Glomerular visceral epithelial cell (primary cell): ENCODE results near the gene PDE8A.
"Not testable (repeated sequence)": the region's sequence is repeated elsewhere in the genome, so short reads cannot be mapped to it uniquely, and the experiment has no call there.

Experiments
- DNase-seq: peaks from one replicate; pipeline ENCODE4 v3.0.0-alpha.2; 2016; ENCODE audit errors: extremely low spot score

Gene PDE8A

GRCh38 chr15:85011160-85011571, 29.5 kb downstream of the PDE8A start:
- DNase-seq, result no peak

GRCh38 chr15:85011724-85012123, 30.1 kb downstream of the PDE8A start:
- not testable (repeated sequence) for DNase-seq

GRCh38 chr15:85013785-85014184, 32.1 kb downstream of the PDE8A start:
- no peak for DNase-seq

GRCh38 chr15:85014932-85015331, 33.3 kb downstream of the PDE8A start:
- DNase-seq, result no peak

- DNase-seq, result no peak
Observed at GRCh38 chr15:85016275-85016674, 34.6 kb downstream of the PDE8A start.

- DNase-seq, result no peak
Observed at GRCh38 chr15:85019815-85020590, 38.3 kb downstream of the PDE8A start.

DNA sequence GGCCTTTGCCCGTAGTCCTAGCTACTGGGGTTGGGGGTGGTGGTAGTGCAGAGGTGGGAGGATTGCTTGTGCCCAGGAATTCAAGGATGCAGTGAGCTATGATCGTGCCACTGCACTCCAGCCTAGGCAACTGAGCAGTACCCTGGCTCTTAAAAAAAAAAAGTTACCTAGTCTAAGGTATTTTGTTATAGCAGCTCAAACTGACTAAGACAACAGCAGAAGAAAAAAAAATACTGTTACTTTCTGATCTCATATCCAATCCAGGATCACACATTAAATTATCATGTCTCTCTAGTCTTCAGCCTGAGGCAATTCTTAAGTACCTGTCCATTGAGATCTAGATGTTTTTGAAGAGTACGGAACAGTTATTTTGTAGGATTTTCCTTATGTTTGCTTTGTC, 39.8 kb downstream of the PDE8A start:
- DNase-seq, result no peak

GRCh38 chr15:85022860-85023403, 41.3 kb downstream of the PDE8A start:
- DNase-seq, result no peak

DNA sequence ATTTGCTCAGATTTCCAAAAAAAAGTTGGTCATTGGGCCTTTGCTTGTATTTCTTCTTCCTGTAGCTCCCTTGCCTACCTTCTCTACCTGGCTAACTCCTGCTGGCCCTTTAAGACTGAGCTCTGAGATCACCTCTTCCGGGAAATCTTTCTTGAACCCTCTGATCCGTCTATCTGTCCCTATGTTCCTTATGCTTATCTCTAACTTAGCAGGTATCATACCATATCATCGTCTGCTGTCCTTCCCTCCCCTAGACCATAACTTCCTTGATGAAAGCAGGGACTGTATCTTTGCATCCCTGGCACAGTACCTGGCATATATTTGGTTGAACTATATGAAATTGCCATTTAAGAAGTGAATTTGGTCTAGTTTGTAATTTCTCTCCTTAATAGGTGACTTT, 42.3 kb downstream of the PDE8A start:
- DNase-seq, result no peak

DNA sequence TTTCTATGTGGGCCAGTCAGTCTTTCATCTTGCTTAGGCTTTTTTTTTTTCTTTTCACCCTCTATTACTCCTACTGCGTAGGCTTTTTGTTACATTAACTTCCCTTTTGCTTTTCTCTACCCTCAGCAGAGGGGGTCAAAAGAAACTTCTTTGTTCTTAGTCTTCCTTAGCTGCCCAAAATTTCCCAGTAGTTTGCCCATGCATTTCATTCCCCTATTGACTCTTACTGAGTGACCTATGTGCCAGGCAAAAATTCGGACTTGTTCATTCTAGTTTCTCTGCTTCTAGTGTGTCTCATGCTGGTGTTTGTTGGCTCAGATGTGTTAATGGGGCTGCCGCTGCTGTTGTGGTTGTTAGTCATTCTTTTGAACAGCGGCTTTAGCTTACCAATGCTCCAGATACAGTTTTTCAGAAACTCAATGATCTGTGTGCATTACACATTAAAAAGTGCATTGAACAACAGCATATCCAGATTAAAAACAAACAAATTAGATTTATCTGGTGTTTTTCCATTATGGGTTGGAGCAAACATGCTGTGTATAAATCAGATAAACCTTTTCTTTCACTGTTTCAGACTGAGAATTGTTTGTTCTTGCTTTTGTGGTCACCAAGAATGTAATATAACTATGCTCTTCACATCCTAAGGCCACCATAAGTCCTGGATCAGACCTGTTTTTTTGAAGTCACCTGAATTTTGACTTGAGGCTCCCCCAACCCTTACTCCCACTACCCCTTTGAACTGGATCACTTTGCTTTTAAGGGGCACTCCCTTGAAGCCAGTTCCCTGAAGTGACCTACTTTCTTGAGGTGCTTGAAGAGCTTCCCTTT, 43.1 kb downstream of the PDE8A start:
- DNase-seq, result peak; percentile 72

- no peak for DNase-seq
Observed at GRCh38 chr15:85025516-85026251, 44.0 kb downstream of the PDE8A start.

- DNase-seq, result no peak
Observed at GRCh38 chr15:85026304-85027032, 44.8 kb downstream of the PDE8A start.

GRCh38 chr15:85027033-85027380, 45.4 kb downstream of the PDE8A start:
- DNase-seq, result no peak

- no peak for DNase-seq
Observed at GRCh38 chr15:85027421-85027820, 45.8 kb downstream of the PDE8A start.

GRCh38 chr15:85028416-85028815, 46.8 kb downstream of the PDE8A start:
- DNase-seq, result no peak

- DNase-seq, result no peak
Observed at GRCh38 chr15:85029221-85029620, 47.6 kb downstream of the PDE8A start.

GRCh38 chr15:85030301-85030929, 48.8 kb downstream of the PDE8A start:
- DNase-seq, result peak; percentile 69

DNA sequence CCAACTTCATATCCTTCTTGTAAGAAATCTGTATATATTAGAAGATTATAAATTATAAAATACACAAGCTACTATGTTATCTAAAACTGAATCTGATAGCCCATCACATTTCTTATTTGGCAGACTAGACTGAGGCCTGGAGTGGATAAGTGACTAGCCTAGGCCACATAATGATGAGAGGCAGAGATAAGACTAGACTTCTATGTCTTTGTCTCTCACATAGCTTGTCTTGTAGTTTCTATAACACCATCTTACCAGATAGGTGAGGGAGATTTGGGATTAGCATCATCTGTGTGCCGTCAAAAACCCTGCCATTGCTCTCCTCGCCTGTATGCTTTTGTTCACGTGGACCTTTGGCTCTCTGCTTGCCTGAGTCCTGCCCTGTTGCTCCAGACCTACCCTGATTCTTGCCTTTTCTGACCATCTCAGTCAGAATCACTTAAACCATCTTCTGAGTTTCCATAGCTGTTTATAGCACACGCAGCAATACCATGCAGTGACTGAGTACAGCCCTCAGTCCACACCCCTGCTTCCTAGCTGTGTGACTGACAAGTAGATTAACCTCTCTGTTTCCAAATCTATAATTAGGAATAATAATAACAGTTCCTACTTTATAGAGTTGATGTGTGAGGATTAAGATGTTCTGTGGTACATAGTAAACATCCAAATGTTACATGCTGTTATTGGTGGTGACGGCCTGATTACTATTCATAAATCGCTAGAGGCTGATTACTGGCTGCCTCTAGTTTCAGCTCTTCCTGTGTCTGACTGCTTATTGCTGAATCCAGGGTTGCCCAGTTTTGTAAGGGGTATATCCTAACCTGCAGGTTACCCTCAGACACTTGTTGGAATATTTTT, 49.7 kb downstream of the PDE8A start:
- DNase-seq, result no peak

DNA sequence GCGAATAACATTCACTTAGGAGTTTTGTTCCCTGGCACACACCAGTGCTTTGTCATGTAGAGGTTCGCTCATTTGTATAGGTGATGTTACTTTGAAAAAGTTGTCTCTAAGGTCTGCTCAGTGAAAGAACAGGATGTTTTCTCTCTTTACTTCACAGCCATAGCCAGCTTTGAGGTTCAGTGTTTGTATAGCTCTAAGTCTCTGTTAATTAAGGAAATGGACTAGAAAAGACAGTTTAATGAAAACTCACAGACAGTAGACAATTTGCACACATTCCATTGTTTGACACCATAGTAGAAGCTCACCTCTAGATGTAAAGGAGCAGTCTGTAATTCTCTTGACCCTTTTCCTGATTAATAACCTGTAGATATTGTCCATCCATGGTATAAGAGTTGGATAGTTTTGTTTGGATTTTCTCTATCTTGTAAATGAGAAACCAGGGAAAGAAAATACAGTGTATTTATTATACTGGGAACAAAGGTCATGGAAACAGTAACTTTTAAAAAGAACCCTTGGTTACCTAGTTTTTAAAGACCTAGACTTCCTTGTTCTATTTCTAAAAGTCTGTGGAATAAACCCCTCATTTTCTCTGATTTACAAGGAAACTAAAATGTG, 50.4 kb downstream of the PDE8A start:
- DNase-seq, result no peak

GRCh38 chr15:85033148-85033547, 51.5 kb downstream of the PDE8A start:
- DNase-seq, result no peak
